Endothelial cell of umbilical vein (primary cell): ENCODE data around the gene CSMD2. TPM values are rescaled to one million over a fixed set of nuclear protein-coding genes. Genes with fewer than 3 reads are reported as not detected.

ENCODE experiments used
- BruUV-seq: library from RNA; stranded (reverse); fragments of 400-500 nt; replicated peaks from 2 replicates; lab custom pipeline; 2021; lab: Mats Ljungman, UMichigan
- CTCF ChIA-PET: fragments of 300-600, 350-600 bp; sonication (Branson Sonifier 250); formaldehyde crosslinking; loops from one replicate; lab custom pipeline; 2021; ENCODE audit warnings: antibody characterized with exemption, inconsistent platforms; lab: Charles Lee
- POLR2A ChIA-PET: fragments of 300-600, 350-600 bp; sonication (Branson Sonifier 250); formaldehyde crosslinking; loops from one replicate; lab custom pipeline; 2021; ENCODE audit warnings: antibody characterized with exemption, inconsistent platforms; lab: Charles Lee
- DNase-seq: peaks from one replicate; pipeline ENCODE4 v3.0.0-alpha.2; 2011; ENCODE audit warnings: low read depth, low spot score
- FAIRE-seq: peaks from 2 replicates; lab custom pipeline; 2011; peaks lifted over from hg19 to GRCh38; lab: Jason Lieb, UNC
- H2AFZ ChIP-seq: 2 replicates; pipeline ENCODE4 v1.6.0; 2012; ENCODE audit warnings: low read depth, low read length, control low read depth, inconsistent platforms
- H3K27ac ChIP-seq: 2 replicates; pipeline ENCODE4 v1.5.1; 2011; ENCODE audit warnings: low read depth, mild to moderate bottlenecking, control low read depth, low read length, moderate library complexity; ENCODE audit not compliant: insufficient read depth
- H3K27me3 ChIP-seq, 2 experiments: 2 replicates each; pipeline versions ENCODE4 v1.6.0 to v1.6.1; 2011; ENCODE audit warnings: low read length in 2 of 2, mixed read lengths in 1 of 2; ENCODE audit not compliant: control insufficient read depth in 2 of 2, insufficient read depth in 2 of 2
- H3K36me3 ChIP-seq, 2 experiments: 2 replicates in 1 of 2; 3 replicates in 1 of 2; pipeline ENCODE4 v1.5.1; 2011; ENCODE audit warnings: low read length in 2 of 2, mild to moderate bottlenecking in 1 of 2, moderate library complexity in 1 of 2; ENCODE audit not compliant: control insufficient read depth in 2 of 2, insufficient read depth in 2 of 2; ENCODE audit errors: extremely low read depth in 1 of 2
- H3K4me1 ChIP-seq: 3 replicates; pipeline ENCODE4 v1.5.1; 2011; ENCODE audit warnings: mild to moderate bottlenecking, low read length; ENCODE audit not compliant: control insufficient read depth, insufficient read depth; ENCODE audit errors: extremely low read depth
- H3K4me2 ChIP-seq: 2 replicates; pipeline ENCODE4 v1.6.1; 2011; ENCODE audit warnings: low read length, control low read depth, mixed read lengths; ENCODE audit not compliant: insufficient read depth
- H3K4me3 ChIP-seq, 3 experiments: fragments of 200-600 bp in 1 of 3; sonication (generic), shearing (Covaris generic) in 1 of 3; replicated peaks in 1 of 3; 2 replicates each; pipeline ENCODE4 v1.5.1; 2011 to 2016; ENCODE audit warnings: control low read depth in 3 of 3, low read length in 3 of 3, mild to moderate bottlenecking in 2 of 3, inconsistent platforms in 1 of 3, low read depth in 1 of 3, moderate library complexity in 1 of 3; ENCODE audit not compliant: insufficient read depth in 1 of 3
- H3K79me2 ChIP-seq: 2 replicates; pipeline ENCODE4 v1.6.0; 2012; ENCODE audit warnings: low read length, inconsistent platforms; ENCODE audit not compliant: control insufficient read depth, insufficient read depth
- H3K9ac ChIP-seq: replicated peaks from 2 replicates; pipeline ENCODE3; 2011; ENCODE audit warnings: low read length, control low read depth; ENCODE audit not compliant: insufficient read depth; ENCODE audit errors: extremely low read depth
- H3K9me1 ChIP-seq: replicated peaks from 3 replicates; pipeline ENCODE4 v1.6.0; 2011; ENCODE audit warnings: mild to moderate bottlenecking, low read length; ENCODE audit not compliant: control insufficient read depth, insufficient read depth; ENCODE audit errors: extremely low read depth
- H3K9me3 ChIP-seq: replicated peaks from 2 replicates; pipeline ENCODE4 v1.5.1; 2012; ENCODE audit warnings: low read length, inconsistent platforms; ENCODE audit not compliant: control insufficient read depth, insufficient read depth
- H4K20me1 ChIP-seq: replicated peaks from 2 replicates; pipeline ENCODE3; 2011; ENCODE audit warnings: mild to moderate bottlenecking, low read length; ENCODE audit not compliant: control insufficient read depth, insufficient read depth; ENCODE audit errors: extremely low read depth
- CTCF ChIP-seq, 2 donors: IDR thresholded peaks; 1 replicate in 1 of 2; 2 replicates in 1 of 2; pipeline ENCODE4 v1.5.1; 2011; ENCODE audit warnings: low read length in 2 of 2, mild to moderate bottlenecking in 2 of 2, moderate library complexity in 2 of 2, control low read depth in 1 of 2, inconsistent platforms in 1 of 2, low read depth in 1 of 2; ENCODE audit not compliant: insufficient read depth in 1 of 2; ENCODE audit errors: extremely low read depth in 1 of 2
- EZH2 ChIP-seq: IDR thresholded peaks from 2 replicates; pipeline ENCODE4 v1.6.1; 2012; ENCODE audit warnings: borderline replicate concordance, low read depth, mild to moderate bottlenecking, moderate library complexity, low read length, inconsistent platforms; ENCODE audit not compliant: severe bottlenecking
- FOS ChIP-seq: IDR thresholded peaks from 2 replicates; pipeline ENCODE4 v1.6.1; 2011; ENCODE audit warnings: mild to moderate bottlenecking, low read length, moderate library complexity, borderline replicate concordance; ENCODE audit not compliant: insufficient read depth
- GATA2 ChIP-seq: IDR thresholded peaks from 2 replicates; pipeline ENCODE4 v1.7.0; 2011; ENCODE audit warnings: low read depth, mild to moderate bottlenecking, moderate library complexity, mixed read lengths, low read length; ENCODE audit not compliant: insufficient read length, insufficient read depth
- JUN ChIP-seq: IDR thresholded peaks from 2 replicates; pipeline ENCODE4 v1.6.1; 2011; ENCODE audit warnings: borderline replicate concordance, low read depth; ENCODE audit not compliant: insufficient read length, insufficient read depth
- MYC ChIP-seq: IDR thresholded peaks from one replicate; pipeline ENCODE4 v1.6.1; 2011; ENCODE audit warnings: mild to moderate bottlenecking, low read depth, low read length
- POLR2A ChIP-seq: IDR thresholded peaks from 2 replicates; pipeline ENCODE4 v1.6.1; 2012; ENCODE audit warnings: low read depth, mild to moderate bottlenecking, control low read depth, low read length
- POLR2AphosphoS5 ChIP-seq: IDR thresholded peaks from 2 replicates; pipeline ENCODE4 v1.6.1; 2012; ENCODE audit warnings: low read depth, mild to moderate bottlenecking, control low read depth, low read length, moderate library complexity; ENCODE audit not compliant: insufficient read depth
- dilution Hi-C: fragments of 300-500 bp; cut with MboI; formaldehyde crosslinking; loops from one replicate; pipeline ENCODE4 v1.15.0; 2019; ENCODE audit warnings: low sequenced_read_pairs; ENCODE audit not compliant: extremely low pct_ligation_motif_present
- intact Hi-C: fragments of 100-400 bp; cut with micrococcal nuclease; formaldehyde crosslinking; loops from one replicate; pipeline ENCODE4 v1.10.0; 2022
- polyA plus RNA-seq, 4 experiments: library from polyadenylated mRNA; depleted of rRNA in 3 of 4; stranded (reverse) in 3 of 4; unstranded in 1 of 4; fragments of >200 nt; gene quantifications; 2 replicates each; pipeline versions ENCODE4 v1.2.1 to v1.2.3, GENCODE V29; 2011 to 2012; ENCODE audit warnings: missing spikeins in 1 of 4
- total RNA-seq: library from RNA; stranded (reverse); gene quantifications from 2 replicates; pipeline ENCODE4 v1.2.3, GENCODE V29; 2021
- TF ChIP-seq, protein P1 (sequence below): IDR thresholded peaks from 2 replicates; pipeline ENCODE4 v1.6.1; 2011; ENCODE audit not compliant: insufficient read depth, insufficient read length

The CSMD2 gene
- total and polyA plus RNA-seq, 2 donors (not counting 3 experiments of a cell fraction or from before 2014, with no cell fraction given): under 0.01 TPM; not detected in 1

GRCh38 chr1:33541966-33542365 lies 623.1 kb downstream of the CSMD2 start:
- no peaks in the 10 kb centered on the region for H3K9me1 ChIP-seq
- CTCF ChIA-PET: no interaction called here
- no peak overlapping the region for H3K4me2 ChIP-seq
- H3K9me3 ChIP-seq: no peaks in the 10 kb centered on the region
- no peaks in the 10 kb centered on the region for H3K79me2 ChIP-seq
- no peaks in the 10 kb centered on the region for H4K20me1 ChIP-seq
- no TSS peak for BruUV-seq
- TF ChIP-seq MYC (no peak), JUN (no peak), FOS (no peak), POLR2AphosphoS5 (no peak)
- no peak overlapping the region for H3K9ac ChIP-seq
- no peak overlapping the region for H3K27ac ChIP-seq
- FAIRE-seq (no peak), DNase-seq (no peak)
- dilution Hi-C loops (no loop called here), intact Hi-C loops (no loop called here)
- H3K27me3 ChIP-seq: no peaks in the 10 kb centered on the region
- no peak overlapping the region for H2AFZ ChIP-seq
- POLR2A ChIA-PET: no interaction called here
- H3K4me1 ChIP-seq: no peaks in the 10 kb centered on the region
- H3K36me3 ChIP-seq: no peaks in the 10 kb centered on the region
- H3K4me3 ChIP-seq: no peak overlapping the region

- BruUV-seq: no TSS peak
- no peak for TF ChIP-seq FOS
- TF ChIP-seq EZH2: no peak
- no peak for TF ChIP-seq JUN
- no peak for TF ChIP-seq CTCF (IDR thresholded peaks at IDR 0.05; ENCODE audit: extremely low read depth in 1 of 2, insufficient read depth in 1 of 2, low read depth in 1 of 2, low read length in 2 of 2)
- no peak for TF ChIP-seq GATA2
- TF ChIP-seq POLR2AphosphoS5: no peak
- no peak for TF ChIP-seq POLR2A
- TF ChIP-seq, protein P1, sequence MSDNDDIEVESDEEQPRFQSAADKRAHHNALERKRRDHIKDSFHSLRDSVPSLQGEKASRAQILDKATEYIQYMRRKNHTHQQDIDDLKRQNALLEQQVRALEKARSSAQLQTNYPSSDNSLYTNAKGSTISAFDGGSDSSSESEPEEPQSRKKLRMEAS: no peak
- no peak for TF ChIP-seq MYC
- H3K27ac ChIP-seq: no peak overlapping the region
- DNase-seq (no peak), FAIRE-seq (no peak)
- H3K4me1 ChIP-seq: no peaks in the 10 kb centered on the region
- no peaks in the 10 kb centered on the region for H3K27me3 ChIP-seq
- H3K9ac ChIP-seq: no peak overlapping the region
- H3K4me2 ChIP-seq: no peak overlapping the region
- ChIA-PET POLR2A (no interaction called here), CTCF (no interaction called here)
- no peak overlapping the region for H3K4me3 ChIP-seq
- no peaks in the 10 kb centered on the region for H3K9me1 ChIP-seq
- no peaks in the 10 kb centered on the region for H3K79me2 ChIP-seq
- H2AFZ ChIP-seq: no peak overlapping the region
- H4K20me1 ChIP-seq: no peaks in the 10 kb centered on the region
- intact Hi-C loops: no loop called here
- dilution Hi-C loops: no loop called here
- H3K36me3 ChIP-seq: no peaks in the 10 kb centered on the region
- no peaks in the 10 kb centered on the region for H3K9me3 ChIP-seq
Measured at GRCh38 chr1:33537885-33538284, 627.1 kb downstream of the CSMD2 start.
